GM12801 (cell line): ENCODE results near the gene HTT.

Experiments
- CTCF ChIP-seq: IDR thresholded peaks from one replicate; pipeline ENCODE4 v1.5.1; 2011; ENCODE audit warnings: control low read depth; ENCODE audit not compliant: insufficient read length; ENCODE audit errors: extremely low read depth

The HTT gene

GRCh38 chr4:3211866-3212265, 137.4 kb downstream of the HTT start:
- TF ChIP-seq CTCF: no peak

GRCh38 chr4:3212391-3213105, 138.1 kb downstream of the HTT start:
- TF ChIP-seq CTCF: no peak

GRCh38 chr4:3213106-3213425, 138.6 kb downstream of the HTT start:
- TF ChIP-seq CTCF: no peak

GRCh38 chr4:3213661-3214250, 139.3 kb downstream of the HTT start:
- no peak for TF ChIP-seq CTCF

GRCh38 chr4:3215256-3215655, 140.8 kb downstream of the HTT start:
- no peak for TF ChIP-seq CTCF

- TF ChIP-seq CTCF: no peak
These were observed 141.3 kb downstream of the HTT start for GRCh38 chr4:3215733-3216132.

- TF ChIP-seq CTCF: no peak
These were observed 142.8 kb downstream of the HTT start for GRCh38 chr4:3217266-3217665.
